ENCODE measurements around the gene TAS2R5. TPM values are rescaled to one million over a fixed set of nuclear protein-coding genes. Genes with fewer than 3 reads are reported as not detected.
A peak's percentile ranks its signal among the peaks of the same experiment; 100 is the strongest.
"Not testable (repeated sequence)": the region's sequence is repeated elsewhere in the genome, so short reads cannot be mapped to it uniquely, and the experiment has no call there.

The TAS2R5 gene
- total and polyA plus RNA-seq, 7 donors: 0.99 to 3.7 (median 1.8) TPM; not detected in 2

GRCh38 chr7:141752634-141753033, 37.4 kb upstream of the TAS2R5 start:
- intact Hi-C loops (cut with DNase I): no loop called here
- Histone ChIP-seq H3K27ac (no peak overlapping the region), H3K27me3 (no peaks in the 10 kb centered on the region), H3K9me3 (peaks cover 8 to 14% (median 11%) of the 10 kb centered on the region in 4 donors), H3K4me3 (no peak overlapping the region), H3K4me1 (no peaks in the 10 kb centered on the region), H3K36me3 (peaks cover 19 to 79% (median 44%) of the 10 kb centered on the region in 4 donors)
- no peak for DNase-seq
- peak in 1 of 4 experiments; percentile 21 for TF ChIP-seq CTCF (IDR thresholded peaks at IDR 0.05)
- TF ChIP-seq EP300 (IDR thresholded peaks at IDR 0.05): no peak
- 98% methylated on average over 13 of the region's 13 CpGs for WGBS, 2 donors

- H3K27me3 ChIP-seq: no peaks in the 10 kb centered on the region
- no peak for DNase-seq
- no peak overlapping the region for H3K27ac ChIP-seq
- no peaks in the 10 kb centered on the region for H3K4me1 ChIP-seq
- WGBS, 2 donors: 90 to 98% methylated on average over 6 of the region's 6 CpGs
- TF ChIP-seq EP300 (IDR thresholded peaks at IDR 0.05): no peak
- TF ChIP-seq CTCF (IDR thresholded peaks at IDR 0.05): peak in 1 of 4 experiments; percentile 26
- peaks cover 8 to 14% (median 11%) of the 10 kb centered on the region in 4 donors for H3K9me3 ChIP-seq
- H3K36me3 ChIP-seq: peaks cover 19 to 77% (median 36%) of the 10 kb centered on the region in 4 donors
- intact Hi-C loops (cut with DNase I): no loop called here
- H3K4me3 ChIP-seq: no peak overlapping the region
Observed at GRCh38 chr7:141754939-141755338, 35.1 kb upstream of the TAS2R5 start.

GRCh38 chr7:141763797-141764196, 26.2 kb upstream of the TAS2R5 start, which contains the start of gene TAS2R3:
Gene TAS2R3, plus strand, starts transcription at chr7:141764097. Its CDS starts 62 bp downstream, at chr7:141764159.
- intact Hi-C loops (cut with DNase I): no loop called here
- H3K9me3 ChIP-seq: no peaks in the 10 kb centered on the region
- peaks cover 0 to 52% (median 7%) of the 10 kb centered on the region in 4 donors for H3K36me3 ChIP-seq
- WGBS, 2 donors: 81 to 95% methylated on average over 3 of the region's 3 CpGs
- TF ChIP-seq EP300 (IDR thresholded peaks at IDR 0.05) (no peak), CTCF (IDR thresholded peaks at IDR 0.05) (no peak), POLR2A (IDR thresholded peaks at IDR 0.05) (no peak), POLR2AphosphoS5 (IDR thresholded peaks at IDR 0.05) (no peak)
- H3K27ac ChIP-seq: no peak within 1 kb of the TSS
- no peaks in the 10 kb centered on the region for H3K27me3 ChIP-seq
- no peak for DNase-seq
- no peaks in the 10 kb centered on the region for H3K4me1 ChIP-seq
- no peak within 1 kb of the TSS for H3K4me3 ChIP-seq

- WGBS, 2 donors: 96 to 98% methylated on average over 3 of the region's 3 CpGs
- H3K9me3 ChIP-seq; H3K36me3 ChIP-seq; intact Hi-C loops (cut with DNase I); H3K4me1 ChIP-seq; H3K27me3 ChIP-seq; H3K4me3 ChIP-seq; DNase-seq; H3K27ac ChIP-seq: not testable (repeated sequence)
Observed at GRCh38 chr7:141770083-141770583, 19.9 kb upstream of the TAS2R5 start.

GRCh38 chr7:141776374-141776773, 13.6 kb upstream of the TAS2R5 start, which contains the start of gene TAS2R4:
Gene TAS2R4, plus strand, starts transcription at chr7:141776674. Its CDS starts 1,815 bp downstream, at chr7:141778489.
- H3K36me3 ChIP-seq: peaks cover 0 to 20% (median 2%) of the 10 kb centered on the region in 4 donors

More at GRCh38 chr7:141776374-141776773, 13.6 kb upstream of the TAS2R5 start, which contains the start of gene TAS2R4:
- DNase-seq: no peak
- Histone ChIP-seq H3K9me3 (peaks cover 0 to 3% (median 0%) of the 10 kb centered on the region in 4 donors), H3K27me3 (no peaks in the 10 kb centered on the region), H3K4me3 (no peak within 1 kb of the TSS), H3K4me1 (no peaks in the 10 kb centered on the region), H3K27ac (no peak within 1 kb of the TSS)
- intact Hi-C loops (cut with DNase I): no loop called here
- TF ChIP-seq POLR2A (IDR thresholded peaks at IDR 0.05): no peak
- TF ChIP-seq EP300 (IDR thresholded peaks at IDR 0.05): no peak
- 95 to 97% methylated on average over 1 of the region's 1 CpG for WGBS, 2 donors

Data from sigmoid colon (tissue), 7 donors.